ENCODE data around the gene TSPEAR. TPM values are rescaled to one million over a fixed set of nuclear protein-coding genes. Genes with fewer than 3 reads are reported as not detected.

The TSPEAR gene
- total RNA-seq, 4 donors from 2014 or later = not detected

DNA sequence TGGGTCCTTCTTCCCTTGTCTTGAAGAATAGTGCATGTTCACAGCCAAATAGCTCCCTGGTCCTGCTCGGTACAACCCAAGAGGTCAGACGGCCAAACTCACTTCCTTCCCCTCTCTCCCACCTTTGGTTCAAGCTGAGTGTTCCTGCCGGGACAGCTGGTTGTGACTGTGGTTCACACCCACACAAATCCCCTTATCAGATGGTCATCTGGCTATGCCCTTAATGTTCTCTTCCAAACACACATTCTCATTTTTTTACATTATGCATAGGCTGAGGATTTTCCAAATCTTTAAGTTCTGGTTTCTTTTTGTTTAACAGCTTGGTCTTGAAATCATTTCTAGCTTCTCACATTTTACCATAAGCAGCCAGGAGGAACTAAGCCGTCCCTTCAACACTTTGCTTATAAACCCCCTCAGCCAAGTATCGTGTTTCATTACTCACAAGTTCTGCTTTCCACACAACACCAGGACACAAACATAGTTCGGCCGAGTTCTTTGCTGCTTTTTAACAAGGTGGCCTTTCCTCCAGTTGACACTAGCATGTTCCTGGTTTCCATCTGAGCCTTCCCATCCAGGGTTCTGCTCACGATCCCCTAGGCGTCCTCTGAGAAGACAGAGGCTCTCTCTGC, 19.7 kb upstream of the TSPEAR start:
- H3K4me3 ChIP-seq = no peak overlapping the region
- no peaks in the 10 kb centered on the region for H3K4me1 ChIP-seq
- 69 to 71% methylated on average over 9 of the region's 9 CpGs for WGBS, 2 donors
- peaks cover 0 to 17% (median 0%) of the 10 kb centered on the region in 4 donors for H3K9me3 ChIP-seq
- H3K36me3 ChIP-seq = no peaks in the 10 kb centered on the region
- H3K27ac ChIP-seq = no peak overlapping the region
- peaks cover 0 to 12% of the 10 kb centered on the region in 2 donors for H3K27me3 ChIP-seq
- no peak for DNase-seq (ENCODE audit: low spot score in 2 of 2)
- no peak for TF ChIP-seq POLR2A (IDR thresholded peaks at IDR 0.05)
- no peak for TF ChIP-seq EP300 (IDR thresholded peaks at IDR 0.05)
- TF ChIP-seq, protein P1, sequence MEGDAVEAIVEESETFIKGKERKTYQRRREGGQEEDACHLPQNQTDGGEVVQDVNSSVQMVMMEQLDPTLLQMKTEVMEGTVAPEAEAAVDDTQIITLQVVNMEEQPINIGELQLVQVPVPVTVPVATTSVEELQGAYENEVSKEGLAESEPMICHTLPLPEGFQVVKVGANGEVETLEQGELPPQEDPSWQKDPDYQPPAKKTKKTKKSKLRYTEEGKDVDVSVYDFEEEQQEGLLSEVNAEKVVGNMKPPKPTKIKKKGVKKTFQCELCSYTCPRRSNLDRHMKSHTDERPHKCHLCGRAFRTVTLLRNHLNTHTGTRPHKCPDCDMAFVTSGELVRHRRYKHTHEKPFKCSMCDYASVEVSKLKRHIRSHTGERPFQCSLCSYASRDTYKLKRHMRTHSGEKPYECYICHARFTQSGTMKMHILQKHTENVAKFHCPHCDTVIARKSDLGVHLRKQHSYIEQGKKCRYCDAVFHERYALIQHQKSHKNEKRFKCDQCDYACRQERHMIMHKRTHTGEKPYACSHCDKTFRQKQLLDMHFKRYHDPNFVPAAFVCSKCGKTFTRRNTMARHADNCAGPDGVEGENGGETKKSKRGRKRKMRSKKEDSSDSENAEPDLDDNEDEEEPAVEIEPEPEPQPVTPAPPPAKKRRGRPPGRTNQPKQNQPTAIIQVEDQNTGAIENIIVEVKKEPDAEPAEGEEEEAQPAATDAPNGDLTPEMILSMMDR (IDR thresholded peaks at IDR 0.05) = no peak

DNA sequence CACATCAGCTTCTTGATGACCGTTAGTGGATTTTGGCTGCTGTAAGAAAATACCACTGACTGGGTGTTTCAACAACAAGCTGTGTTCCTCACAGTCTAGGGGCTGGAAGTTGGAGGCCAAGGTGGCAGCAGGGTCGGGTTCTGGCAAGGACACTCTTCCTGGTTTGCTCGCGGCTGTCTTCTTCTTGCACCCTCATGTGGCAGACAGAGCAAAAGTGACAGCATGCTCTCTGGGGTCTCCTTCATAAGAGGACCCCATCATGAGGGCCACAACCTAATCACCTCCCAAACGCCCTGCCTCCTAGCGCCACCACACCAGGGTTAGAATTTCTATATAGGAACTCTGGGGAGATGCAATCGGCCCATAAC, 18.6 kb upstream of the TSPEAR start:
- H3K4me3 ChIP-seq = no peak overlapping the region
- peaks cover 0 to 21% of the 10 kb centered on the region in 2 donors for H3K27me3 ChIP-seq
- no peak overlapping the region for H3K27ac ChIP-seq
- no peak for DNase-seq (ENCODE audit: low spot score in 2 of 2)
- peaks cover 0 to 7% (median 0%) of the 10 kb centered on the region in 4 donors for H3K9me3 ChIP-seq
- H3K36me3 ChIP-seq = no peaks in the 10 kb centered on the region
- no peaks in the 10 kb centered on the region for H3K4me1 ChIP-seq
- TF ChIP-seq EP300 (IDR thresholded peaks at IDR 0.05) (no peak), POLR2A (IDR thresholded peaks at IDR 0.05) (no peak)
- TF ChIP-seq, protein P1 (IDR thresholded peaks at IDR 0.05) = no peak
- WGBS, 2 donors = 90 to 93% methylated on average over 4 to 7 of the region's 7 CpGs

DNA sequence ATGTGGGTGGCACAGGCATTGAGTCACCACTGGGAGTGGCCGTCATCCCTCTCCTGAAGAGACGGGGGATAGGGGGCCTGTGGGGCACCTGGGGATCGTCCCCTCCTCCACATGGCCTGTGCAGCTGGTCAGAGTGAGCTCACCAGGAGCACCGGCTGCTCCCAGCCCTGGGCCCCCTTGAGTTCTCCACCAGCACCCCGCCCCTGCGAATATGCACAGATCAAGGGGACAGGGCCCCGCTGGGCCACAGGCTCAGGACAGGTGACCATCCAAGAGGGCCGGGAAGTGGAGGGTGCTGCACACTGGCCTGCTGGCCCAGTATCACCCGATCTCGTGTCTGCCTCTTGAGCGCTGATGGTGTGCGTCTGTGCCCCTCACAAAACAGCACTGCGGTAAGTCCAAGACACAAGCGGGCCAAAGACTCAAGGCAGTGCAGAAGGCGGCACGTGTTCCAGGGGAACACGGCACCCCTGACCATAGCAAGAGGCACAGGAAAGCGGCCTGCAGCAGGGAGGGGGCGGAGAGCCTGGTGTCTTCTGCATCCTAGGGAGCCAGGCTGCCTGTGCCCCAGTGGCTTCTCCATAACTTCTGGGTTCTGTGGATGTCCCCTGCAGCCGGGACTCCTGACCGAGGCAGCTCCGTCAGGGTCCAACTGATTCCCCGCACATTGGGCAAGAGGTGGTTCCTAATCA, 18.1 kb upstream of the TSPEAR start:
- peaks cover 0 to 26% of the 10 kb centered on the region in 2 donors for H3K27me3 ChIP-seq
- no peaks in the 10 kb centered on the region for H3K36me3 ChIP-seq
- WGBS, 2 donors = 92 to 95% methylated on average over 23 of the region's 23 CpGs
- peaks cover 0 to 1% (median 0%) of the 10 kb centered on the region in 4 donors for H3K9me3 ChIP-seq
- H3K27ac ChIP-seq = no peak overlapping the region
- no peak for DNase-seq (ENCODE audit: low spot score in 2 of 2)
- no peak for TF ChIP-seq EP300 (IDR thresholded peaks at IDR 0.05)
- TF ChIP-seq, protein P1 (IDR thresholded peaks at IDR 0.05) = no peak
- no peak for TF ChIP-seq POLR2A (IDR thresholded peaks at IDR 0.05)
- H3K4me1 ChIP-seq = no peaks in the 10 kb centered on the region
- no peak overlapping the region for H3K4me3 ChIP-seq

DNA sequence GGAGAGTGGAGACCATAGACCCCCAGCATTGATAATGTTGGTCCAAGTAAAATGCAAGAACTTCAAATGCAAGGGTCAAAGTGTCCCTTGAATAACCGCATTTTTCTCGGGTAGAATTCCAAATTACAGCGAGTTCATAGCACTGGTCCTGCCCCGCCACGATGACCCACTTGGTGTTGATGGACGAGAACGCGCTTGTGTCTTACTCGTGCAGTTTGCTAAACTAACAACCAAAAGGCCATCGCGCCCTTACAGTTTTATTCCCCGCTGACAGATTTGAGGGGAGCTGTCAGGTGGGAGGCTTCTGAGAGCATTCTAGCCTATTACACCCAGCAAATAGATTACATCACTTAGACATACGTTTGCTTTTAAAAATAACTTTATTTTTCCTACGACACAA, 17.3 kb upstream of the TSPEAR start:
- Histone ChIP-seq H3K4me3 (no peak overlapping the region), H3K27ac (no peak overlapping the region), H3K9me3 (no peaks in the 10 kb centered on the region), H3K4me1 (peaks cover 0 to 4% (median 0%) of the 10 kb centered on the region in 4 donors), H3K36me3 (no peaks in the 10 kb centered on the region), H3K27me3 (peaks cover 0 to 34% of the 10 kb centered on the region in 2 donors)
- TF ChIP-seq POLR2A (IDR thresholded peaks at IDR 0.05) (no peak), EP300 (IDR thresholded peaks at IDR 0.05) (no peak)
- TF ChIP-seq, protein P1 (IDR thresholded peaks at IDR 0.05) = no peak
- no peak for DNase-seq (ENCODE audit: low spot score in 2 of 2)
- 84 to 85% methylated on average over 14 of the region's 14 CpGs for WGBS, 2 donors

DNA sequence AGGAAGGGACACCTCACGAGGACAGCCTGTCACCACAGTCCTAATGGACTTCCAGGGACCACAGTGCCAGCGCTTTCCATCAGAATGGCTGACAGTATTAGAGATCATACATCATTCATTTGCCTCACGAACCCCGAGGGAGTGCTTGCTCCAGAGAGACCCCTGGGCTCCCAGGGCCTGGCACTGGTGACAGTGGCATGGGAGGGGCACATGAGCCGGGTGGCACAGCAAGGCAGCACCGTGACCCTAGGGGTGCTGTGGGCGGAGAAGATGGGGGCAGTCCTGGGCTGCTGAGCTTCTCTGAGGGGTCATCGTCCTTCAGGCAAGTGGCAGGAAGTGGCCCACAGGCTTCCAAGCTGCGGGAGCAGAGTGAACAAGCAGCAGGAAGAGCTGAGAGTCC, 16.4 kb upstream of the TSPEAR start:
- no peak overlapping the region for H3K4me3 ChIP-seq
- no peaks in the 10 kb centered on the region for H3K36me3 ChIP-seq
- TF ChIP-seq POLR2A (IDR thresholded peaks at IDR 0.05) = no peak
- no peak for TF ChIP-seq EP300 (IDR thresholded peaks at IDR 0.05)
- TF ChIP-seq, protein P1 (IDR thresholded peaks at IDR 0.05) = no peak
- no peak for DNase-seq (ENCODE audit: low spot score in 2 of 2)
- peaks cover 0 to 13% (median 3%) of the 10 kb centered on the region in 4 donors for H3K4me1 ChIP-seq
- H3K27ac ChIP-seq = no peak overlapping the region
- peaks cover 0 to 44% of the 10 kb centered on the region in 2 donors for H3K27me3 ChIP-seq
- 59 to 74% methylated on average over 7 to 9 of the region's 9 CpGs for WGBS, 2 donors
- H3K9me3 ChIP-seq = no peaks in the 10 kb centered on the region
